ENCODE measurements around the gene CSHL1. TPM values are rescaled to one million over a fixed set of nuclear protein-coding genes. Genes with fewer than 3 reads are reported as not detected.
"Not testable (repeated sequence)": the region's sequence is repeated elsewhere in the genome, so short reads cannot be mapped to it uniquely, and the experiment has no call there.

Gene CSHL1
- total and polyA plus RNA-seq, 9 of the 15 experiments (the other 6 are each of a cell fraction or from before 2014, with no cell fraction given), result not detected

- H3K4me1 ChIP-seq (replicated peaks in 1 of 2; ENCODE audit: control insufficient read depth in 2 of 2, insufficient read depth in 2 of 2, low read length in 2 of 2); H3K79me2 ChIP-seq (ENCODE audit: control insufficient read depth, insufficient read depth, low read length); H3K27me3 ChIP-seq (ENCODE audit: control insufficient read depth in 2 of 2, insufficient read depth in 2 of 2, low read length in 2 of 2); H3K4me3 ChIP-seq; H4K20me1 ChIP-seq (replicated peaks; ENCODE audit: control insufficient read depth, insufficient read depth, low read length); H3K9me1 ChIP-seq (ENCODE audit: control insufficient read depth, insufficient read depth, low read length); DNase-seq (ENCODE audit: extremely low read depth in 1 of 4, low spot score in 3 of 4); H3K9ac ChIP-seq (ENCODE audit: insufficient read depth in 1 of 2, low read depth in 2 of 2, low read length in 2 of 2); BruUV-seq (replicated peaks); CTCF ChIA-PET (ENCODE audit: low intra/inter-chr PET ratio); intact Hi-C loops (cut with micrococcal nuclease); H2AFZ ChIP-seq (ENCODE audit: low read depth, low read length); H3K27ac ChIP-seq (ENCODE audit: extremely low read depth, low read depth, low read length); H3K9me3 ChIP-seq (replicated peaks; ENCODE audit: control insufficient read depth, insufficient read depth, low read depth, low read length); H3K4me2 ChIP-seq (ENCODE audit: insufficient read depth, low read length); in situ Hi-C loops (cut with MboI); FAIRE-seq: not testable (repeated sequence)
- H3K36me3 ChIP-seq (ENCODE audit: control insufficient read depth, insufficient read depth, low read length), result peaks cover 15% of the 10 kb centered on the region; the same call in 2 of the 3 replicates
- POLR2A ChIA-PET, result interaction anchor here (0.9 kb wide), 1 partner anchor 16 kb away, joined by 4 read pairs; no protein-coding TSS in a partner anchor
- ATAC-seq, result peak; percentile 80
- WGBS (ENCODE audit: insufficient coverage, low coverage, missing lambda C conversion rate), result 62% methylated on average over 5 of the region's 7 CpGs
- TF ChIP-seq CTCF (IDR thresholded peaks at IDR 0.05 in 2 of 3, conservative IDR thresholded peaks at IDR 0.05 in 1 of 3; ENCODE audit: insufficient read depth in 2 of 3, low read depth in 1 of 3, low read length in 3 of 3), result peak in 2 of 3 experiments; percentile 29 to 39; a peak in 4 of 6 replicates
These were observed 44.4 kb downstream of the CSHL1 start for GRCh38 chr17:63866625-63867024.

Small RNAs within 50 kb of the gene (small RNA-seq; reads per million reads assigned to genes)
- not detected for gene AC040958.1
- not detected for gene AC127029.1
- not detected for gene GH1

Other genes starting within 250 kb of the CSHL1 start
Only the 7 nearest of the 16 such genes appear.
- 114 and 126 TPM in 2 replicates for gene SMARCD2, start 68.6 kb downstream of the CSHL1 start, total RNA-seq (2014; rRNA removed)
- gene SMARCD2, start 68.6 kb downstream of the CSHL1 start, total RNA-seq (2014; rRNA removed; fragmentation: Illumina TruSeq; extraction: Trizol), result 62.5 and 73.1 TPM in 2 replicates
- gene SMARCD2, start 68.6 kb downstream of the CSHL1 start, total RNA-seq (2015; rRNA removed; fragmentation: Illumina TruSeq; extraction: Trizol), result 90.3 and 91.1 TPM in 2 replicates
- gene SMARCD2, start 68.6 kb downstream of the CSHL1 start, total RNA-seq (2021), result 92.0 and 101 TPM in 2 replicates
- 86.3 and 101 TPM in 2 replicates for gene SMARCD2, start 68.6 kb downstream of the CSHL1 start, polyA plus RNA-seq (2011; rRNA removed)
- gene SMARCD2, start 68.6 kb downstream of the CSHL1 start, polyA plus RNA-seq (2014; fragmentation: Illumina TruSeq; extraction: Trizol), result 94.8 and 110 TPM in 2 replicates
- 1 to 10 TPM; 1.7 to 5.7 TPM for gene SMARCD2, start 68.6 kb downstream of the CSHL1 start, polyA plus RNA-seq (2014; fragmentation: Nextera tagmentation; extraction: Ambion mirVana)
- 84.2 and 95.7 TPM in 2 replicates for gene SMARCD2, start 68.6 kb downstream of the CSHL1 start, polyA plus RNA-seq (2014; rRNA removed)
- not detected in 2 replicates for gene CSH2, start 37.6 kb downstream of the CSHL1 start, total RNA-seq (2014; rRNA removed)
- not detected in 2 replicates for gene CSH2, start 37.6 kb downstream of the CSHL1 start, total RNA-seq (2014; rRNA removed; fragmentation: Illumina TruSeq; extraction: Trizol)
- gene CSH2, start 37.6 kb downstream of the CSHL1 start, total RNA-seq (2015; rRNA removed; fragmentation: Illumina TruSeq; extraction: Trizol), result not detected in 2 replicates
- not detected in 2 replicates for gene CSH2, start 37.6 kb downstream of the CSHL1 start, total RNA-seq (2021)
- not detected in 2 replicates for gene CSH2, start 37.6 kb downstream of the CSHL1 start, polyA plus RNA-seq (2011; rRNA removed)
- not detected in 2 replicates for gene CSH2, start 37.6 kb downstream of the CSHL1 start, polyA plus RNA-seq (2014; fragmentation: Illumina TruSeq; extraction: Trizol)
- gene CSH2, start 37.6 kb downstream of the CSHL1 start, polyA plus RNA-seq (2014; fragmentation: Nextera tagmentation; extraction: Ambion mirVana), result not detected
- gene CSH2, start 37.6 kb downstream of the CSHL1 start, polyA plus RNA-seq (2014; rRNA removed), result not detected in 2 replicates
- not detected in 2 replicates for gene GH2, start 29.3 kb downstream of the CSHL1 start, total RNA-seq (2014; rRNA removed)
- gene GH2, start 29.3 kb downstream of the CSHL1 start, total RNA-seq (2014; rRNA removed; fragmentation: Illumina TruSeq; extraction: Trizol), result not detected in 2 replicates
- gene GH2, start 29.3 kb downstream of the CSHL1 start, total RNA-seq (2015; rRNA removed; fragmentation: Illumina TruSeq; extraction: Trizol), result not detected in 2 replicates
- not detected in 2 replicates for gene GH2, start 29.3 kb downstream of the CSHL1 start, total RNA-seq (2021)
- gene GH2, start 29.3 kb downstream of the CSHL1 start, polyA plus RNA-seq (2011; rRNA removed), result not detected in 2 replicates
- gene GH2, start 29.3 kb downstream of the CSHL1 start, polyA plus RNA-seq (2014; fragmentation: Illumina TruSeq; extraction: Trizol), result not detected in 2 replicates
- not detected for gene GH2, start 29.3 kb downstream of the CSHL1 start, polyA plus RNA-seq (2014; fragmentation: Nextera tagmentation; extraction: Ambion mirVana)
- gene GH2, start 29.3 kb downstream of the CSHL1 start, polyA plus RNA-seq (2014; rRNA removed), result 0.18 TPM in 1 of 2 replicates, not detected in the other
- gene CSH1, start 14.7 kb downstream of the CSHL1 start, total RNA-seq (2014; rRNA removed), result not detected in 2 replicates
- gene CSH1, start 14.7 kb downstream of the CSHL1 start, total RNA-seq (2014; rRNA removed; fragmentation: Illumina TruSeq; extraction: Trizol), result not detected in 2 replicates
- not detected in 2 replicates for gene CSH1, start 14.7 kb downstream of the CSHL1 start, total RNA-seq (2015; rRNA removed; fragmentation: Illumina TruSeq; extraction: Trizol)
- gene CSH1, start 14.7 kb downstream of the CSHL1 start, total RNA-seq (2021), result not detected in 2 replicates
- gene CSH1, start 14.7 kb downstream of the CSHL1 start, polyA plus RNA-seq (2011; rRNA removed), result not detected in 2 replicates
- not detected in 2 replicates for gene CSH1, start 14.7 kb downstream of the CSHL1 start, polyA plus RNA-seq (2014; fragmentation: Illumina TruSeq; extraction: Trizol)
- gene CSH1, start 14.7 kb downstream of the CSHL1 start, polyA plus RNA-seq (2014; fragmentation: Nextera tagmentation; extraction: Ambion mirVana), result not detected
- gene CSH1, start 14.7 kb downstream of the CSHL1 start, polyA plus RNA-seq (2014; rRNA removed), result not detected in 2 replicates
- not detected in 2 replicates for gene GH1, start 7.6 kb upstream of the CSHL1 start, total RNA-seq (2014; rRNA removed)
- not detected in 2 replicates for gene GH1, start 7.6 kb upstream of the CSHL1 start, total RNA-seq (2014; rRNA removed; fragmentation: Illumina TruSeq; extraction: Trizol)
- not detected in 2 replicates for gene GH1, start 7.6 kb upstream of the CSHL1 start, total RNA-seq (2015; rRNA removed; fragmentation: Illumina TruSeq; extraction: Trizol)
- not detected in 2 replicates for gene GH1, start 7.6 kb upstream of the CSHL1 start, total RNA-seq (2021)
- not detected in 2 replicates for gene GH1, start 7.6 kb upstream of the CSHL1 start, polyA plus RNA-seq (2011; rRNA removed)
- gene GH1, start 7.6 kb upstream of the CSHL1 start, polyA plus RNA-seq (2014; fragmentation: Illumina TruSeq; extraction: Trizol), result not detected in 2 replicates
- gene GH1, start 7.6 kb upstream of the CSHL1 start, polyA plus RNA-seq (2014; fragmentation: Nextera tagmentation; extraction: Ambion mirVana), result not detected
- gene GH1, start 7.6 kb upstream of the CSHL1 start, polyA plus RNA-seq (2014; rRNA removed), result not detected in 2 replicates
- not detected in 2 replicates for gene CD79B, start 21.1 kb upstream of the CSHL1 start, total RNA-seq (2014; rRNA removed)
- 0.44 TPM in 1 of 2 replicates, not detected in the other for gene CD79B, start 21.1 kb upstream of the CSHL1 start, total RNA-seq (2014; rRNA removed; fragmentation: Illumina TruSeq; extraction: Trizol)
- gene CD79B, start 21.1 kb upstream of the CSHL1 start, total RNA-seq (2015; rRNA removed; fragmentation: Illumina TruSeq; extraction: Trizol), result not detected in 2 replicates
- gene CD79B, start 21.1 kb upstream of the CSHL1 start, total RNA-seq (2021), result 0.38 and 0.62 TPM in 2 replicates
- gene CD79B, start 21.1 kb upstream of the CSHL1 start, polyA plus RNA-seq (2011; rRNA removed), result 0.34 and 0.50 TPM in 2 replicates
- gene CD79B, start 21.1 kb upstream of the CSHL1 start, polyA plus RNA-seq (2014; fragmentation: Illumina TruSeq; extraction: Trizol), result 0.12 and 0.39 TPM in 2 replicates
- gene CD79B, start 21.1 kb upstream of the CSHL1 start, polyA plus RNA-seq (2014; fragmentation: Nextera tagmentation; extraction: Ambion mirVana), result under 1 TPM; 0.15 to 0.18 TPM
- 0.57 TPM in 1 of 2 replicates, not detected in the other for gene CD79B, start 21.1 kb upstream of the CSHL1 start, polyA plus RNA-seq (2014; rRNA removed)
- 1.6 and 1.8 TPM in 2 replicates for gene SCN4A, start 61.7 kb upstream of the CSHL1 start, total RNA-seq (2014; rRNA removed)
- gene SCN4A, start 61.7 kb upstream of the CSHL1 start, total RNA-seq (2014; rRNA removed; fragmentation: Illumina TruSeq; extraction: Trizol), result 0.73 and 1.4 TPM in 2 replicates
- 0.08 and 0.29 TPM in 2 replicates for gene SCN4A, start 61.7 kb upstream of the CSHL1 start, total RNA-seq (2015; rRNA removed; fragmentation: Illumina TruSeq; extraction: Trizol)
- gene SCN4A, start 61.7 kb upstream of the CSHL1 start, total RNA-seq (2021), result 1.1 and 1.4 TPM in 2 replicates
- gene SCN4A, start 61.7 kb upstream of the CSHL1 start, polyA plus RNA-seq (2011; rRNA removed), result 0.50 and 0.60 TPM in 2 replicates
- 1.9 and 4.6 TPM in 2 replicates for gene SCN4A, start 61.7 kb upstream of the CSHL1 start, polyA plus RNA-seq (2014; fragmentation: Illumina TruSeq; extraction: Trizol)
- gene SCN4A, start 61.7 kb upstream of the CSHL1 start, polyA plus RNA-seq (2014; fragmentation: Nextera tagmentation; extraction: Ambion mirVana), result 1 to 10 TPM; 1.7 to 2.6 TPM
- gene SCN4A, start 61.7 kb upstream of the CSHL1 start, polyA plus RNA-seq (2014; rRNA removed), result 0.54 and 2.1 TPM in 2 replicates

Data from K562 (cell line).